ENCODE results near the gene FARS2. TPM values are rescaled to one million over a fixed set of nuclear protein-coding genes. Genes with fewer than 3 reads are reported as not detected.

Gene FARS2
- total RNA-seq, 1 experiment from 2014 or later: 13.8 TPM

DNA sequence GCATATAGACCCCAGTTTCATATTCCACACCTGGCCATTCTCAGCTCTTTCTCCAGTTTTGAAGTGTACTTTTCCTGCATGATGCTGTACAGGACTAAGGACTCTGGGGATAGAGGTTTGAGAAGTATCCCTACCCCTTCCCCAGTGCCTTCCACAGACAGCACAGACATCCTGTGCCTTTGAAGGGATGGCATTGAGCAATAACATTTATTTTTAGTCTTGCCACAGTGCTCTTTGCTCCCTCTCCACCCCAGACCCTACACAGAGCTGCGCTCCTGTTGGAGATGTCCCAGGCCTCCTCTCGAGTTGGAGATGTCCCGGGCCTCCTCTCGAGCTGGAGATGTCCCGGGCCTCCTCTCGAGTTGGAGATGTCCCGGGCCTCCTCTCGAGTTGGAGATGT is 275.8 kb downstream of the FARS2 start:
- TF ChIP-seq, protein P1, sequence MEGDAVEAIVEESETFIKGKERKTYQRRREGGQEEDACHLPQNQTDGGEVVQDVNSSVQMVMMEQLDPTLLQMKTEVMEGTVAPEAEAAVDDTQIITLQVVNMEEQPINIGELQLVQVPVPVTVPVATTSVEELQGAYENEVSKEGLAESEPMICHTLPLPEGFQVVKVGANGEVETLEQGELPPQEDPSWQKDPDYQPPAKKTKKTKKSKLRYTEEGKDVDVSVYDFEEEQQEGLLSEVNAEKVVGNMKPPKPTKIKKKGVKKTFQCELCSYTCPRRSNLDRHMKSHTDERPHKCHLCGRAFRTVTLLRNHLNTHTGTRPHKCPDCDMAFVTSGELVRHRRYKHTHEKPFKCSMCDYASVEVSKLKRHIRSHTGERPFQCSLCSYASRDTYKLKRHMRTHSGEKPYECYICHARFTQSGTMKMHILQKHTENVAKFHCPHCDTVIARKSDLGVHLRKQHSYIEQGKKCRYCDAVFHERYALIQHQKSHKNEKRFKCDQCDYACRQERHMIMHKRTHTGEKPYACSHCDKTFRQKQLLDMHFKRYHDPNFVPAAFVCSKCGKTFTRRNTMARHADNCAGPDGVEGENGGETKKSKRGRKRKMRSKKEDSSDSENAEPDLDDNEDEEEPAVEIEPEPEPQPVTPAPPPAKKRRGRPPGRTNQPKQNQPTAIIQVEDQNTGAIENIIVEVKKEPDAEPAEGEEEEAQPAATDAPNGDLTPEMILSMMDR (IDR thresholded peaks at IDR 0.05 in 2 of 3, conservative IDR thresholded peaks at IDR 0.05 in 1 of 3; ENCODE audit: borderline replicate concordance in 1 of 3, insufficient read depth in 1 of 3, low read depth in 2 of 3, low read length in 2 of 3): no peak
- TF ChIP-seq POLR2AphosphoS5 (IDR thresholded peaks at IDR 0.05; ENCODE audit: low read depth, low read length) (no peak), FOSL1 (IDR thresholded peaks at IDR 0.05; ENCODE audit: low read depth) (no peak), SP1 (IDR thresholded peaks at IDR 0.05; ENCODE audit: low read depth) (no peak), ZNF274 (IDR thresholded peaks at IDR 0.05; ENCODE audit: low read depth, low read length) (no peak), SRF (IDR thresholded peaks at IDR 0.05; ENCODE audit: low read depth) (no peak), POLR2A (IDR thresholded peaks at IDR 0.05; ENCODE audit: borderline replicate concordance, extremely low read depth, insufficient read depth, insufficient read length) (no peak), EGR1 (IDR thresholded peaks at IDR 0.05; ENCODE audit: low read depth) (no peak), YY1 (IDR thresholded peaks at IDR 0.05; ENCODE audit: extremely low read depth, insufficient replicate concordance, low read depth, low read length) (no peak), EZH2 (IDR thresholded peaks at IDR 0.05) (no peak), EZH2phosphoT487 (IDR thresholded peaks at IDR 0.05; ENCODE audit: borderline replicate concordance) (no peak), CEBPB (IDR thresholded peaks at IDR 0.05; ENCODE audit: low read depth) (no peak), RAD21 (IDR thresholded peaks at IDR 0.05; ENCODE audit: low read depth) (no peak), ELF1 (IDR thresholded peaks at IDR 0.05; ENCODE audit: borderline replicate concordance, low read depth) (no peak), CBX3 (IDR thresholded peaks at IDR 0.05; ENCODE audit: low read depth) (no peak), SIN3A (IDR thresholded peaks at IDR 0.05; ENCODE audit: low read depth) (no peak)
- TF ChIP-seq, protein P2, sequence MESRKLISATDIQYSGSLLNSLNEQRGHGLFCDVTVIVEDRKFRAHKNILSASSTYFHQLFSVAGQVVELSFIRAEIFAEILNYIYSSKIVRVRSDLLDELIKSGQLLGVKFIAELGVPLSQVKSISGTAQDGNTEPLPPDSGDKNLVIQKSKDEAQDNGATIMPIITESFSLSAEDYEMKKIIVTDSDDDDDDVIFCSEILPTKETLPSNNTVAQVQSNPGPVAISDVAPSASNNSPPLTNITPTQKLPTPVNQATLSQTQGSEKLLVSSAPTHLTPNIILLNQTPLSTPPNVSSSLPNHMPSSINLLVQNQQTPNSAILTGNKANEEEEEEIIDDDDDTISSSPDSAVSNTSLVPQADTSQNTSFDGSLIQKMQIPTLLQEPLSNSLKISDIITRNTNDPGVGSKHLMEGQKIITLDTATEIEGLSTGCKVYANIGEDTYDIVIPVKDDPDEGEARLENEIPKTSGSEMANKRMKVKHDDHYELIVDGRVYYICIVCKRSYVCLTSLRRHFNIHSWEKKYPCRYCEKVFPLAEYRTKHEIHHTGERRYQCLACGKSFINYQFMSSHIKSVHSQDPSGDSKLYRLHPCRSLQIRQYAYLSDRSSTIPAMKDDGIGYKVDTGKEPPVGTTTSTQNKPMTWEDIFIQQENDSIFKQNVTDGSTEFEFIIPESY (IDR thresholded peaks at IDR 0.05; ENCODE audit: extremely low read depth, insufficient replicate concordance, low read length): no peak
- TF ChIP-seq, protein P3, sequence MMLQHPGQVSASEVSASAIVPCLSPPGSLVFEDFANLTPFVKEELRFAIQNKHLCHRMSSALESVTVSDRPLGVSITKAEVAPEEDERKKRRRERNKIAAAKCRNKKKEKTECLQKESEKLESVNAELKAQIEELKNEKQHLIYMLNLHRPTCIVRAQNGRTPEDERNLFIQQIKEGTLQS (IDR thresholded peaks at IDR 0.05): no peak
- TF ChIP-seq, protein P4, sequence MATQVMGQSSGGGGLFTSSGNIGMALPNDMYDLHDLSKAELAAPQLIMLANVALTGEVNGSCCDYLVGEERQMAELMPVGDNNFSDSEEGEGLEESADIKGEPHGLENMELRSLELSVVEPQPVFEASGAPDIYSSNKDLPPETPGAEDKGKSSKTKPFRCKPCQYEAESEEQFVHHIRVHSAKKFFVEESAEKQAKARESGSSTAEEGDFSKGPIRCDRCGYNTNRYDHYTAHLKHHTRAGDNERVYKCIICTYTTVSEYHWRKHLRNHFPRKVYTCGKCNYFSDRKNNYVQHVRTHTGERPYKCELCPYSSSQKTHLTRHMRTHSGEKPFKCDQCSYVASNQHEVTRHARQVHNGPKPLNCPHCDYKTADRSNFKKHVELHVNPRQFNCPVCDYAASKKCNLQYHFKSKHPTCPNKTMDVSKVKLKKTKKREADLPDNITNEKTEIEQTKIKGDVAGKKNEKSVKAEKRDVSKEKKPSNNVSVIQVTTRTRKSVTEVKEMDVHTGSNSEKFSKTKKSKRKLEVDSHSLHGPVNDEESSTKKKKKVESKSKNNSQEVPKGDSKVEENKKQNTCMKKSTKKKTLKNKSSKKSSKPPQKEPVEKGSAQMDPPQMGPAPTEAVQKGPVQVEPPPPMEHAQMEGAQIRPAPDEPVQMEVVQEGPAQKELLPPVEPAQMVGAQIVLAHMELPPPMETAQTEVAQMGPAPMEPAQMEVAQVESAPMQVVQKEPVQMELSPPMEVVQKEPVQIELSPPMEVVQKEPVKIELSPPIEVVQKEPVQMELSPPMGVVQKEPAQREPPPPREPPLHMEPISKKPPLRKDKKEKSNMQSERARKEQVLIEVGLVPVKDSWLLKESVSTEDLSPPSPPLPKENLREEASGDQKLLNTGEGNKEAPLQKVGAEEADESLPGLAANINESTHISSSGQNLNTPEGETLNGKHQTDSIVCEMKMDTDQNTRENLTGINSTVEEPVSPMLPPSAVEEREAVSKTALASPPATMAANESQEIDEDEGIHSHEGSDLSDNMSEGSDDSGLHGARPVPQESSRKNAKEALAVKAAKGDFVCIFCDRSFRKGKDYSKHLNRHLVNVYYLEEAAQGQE (IDR thresholded peaks at IDR 0.05; ENCODE audit: low read depth): no peak

More for the DNA sequence above, 275.8 kb downstream of the FARS2 start:
- Histone ChIP-seq H3K4me2 (ENCODE audit: low read length) (no peak overlapping the region), H3K27me3 (ENCODE audit: insufficient read depth, low read length) (no peaks in the 10 kb centered on the region), H3K9me2 (ENCODE audit: insufficient read depth) (no peaks in the 10 kb centered on the region), H3K36me3 (ENCODE audit: control insufficient read depth in 1 of 2, insufficient read depth in 2 of 2, low read length in 2 of 2) (no peaks in the 10 kb centered on the region), H3K27ac (ENCODE audit: low read depth, low read length) (no peak overlapping the region), H3K4me3 (replicated peaks in 1 of 2; ENCODE audit: low read depth in 1 of 2, low read length in 2 of 2) (no peak overlapping the region), H4K20me1 (ENCODE audit: insufficient read depth) (no peaks in the 10 kb centered on the region), H2AFZ (ENCODE audit: low read depth, low read length, poor library complexity, severe bottlenecking) (no peak overlapping the region), H3K9ac (ENCODE audit: low read length) (no peak overlapping the region), H3K79me2 (ENCODE audit: insufficient read depth, low read length) (no peaks in the 10 kb centered on the region), H3K9me3 (ENCODE audit: control insufficient read depth in 1 of 2, insufficient read depth in 1 of 2, low read depth in 1 of 2, low read length in 2 of 2) (no peaks in the 10 kb centered on the region), H3K4me1 (ENCODE audit: control insufficient read depth in 1 of 2, insufficient read depth in 2 of 2, low read length in 2 of 2) (peaks cover 3 to 16% of the 10 kb centered on the region in 2 experiments)
- intact Hi-C loops (cut with micrococcal nuclease): no loop called here
- ATAC-seq (no peak), DNase-seq (ENCODE audit: low read depth, low spot score) (no peak)
- ChIA-PET POLR2A (no interaction called here), RAD21 (ENCODE audit: low non-redundant PET in 1 of 2, low total read pairs in 2 of 2, uncharacterized antibody in 2 of 2, unreplicated experiment in 2 of 2) (no interaction called here), CTCF (no interaction called here)
- BruUV-seq (replicated peaks): no TSS peak

All from HCT116 (cell line).